ENCODE data around the gene ADGRF5. TPM values are rescaled to one million over a fixed set of nuclear protein-coding genes. Genes with fewer than 3 reads are reported as not detected.

Gene ADGRF5
- total and polyA plus RNA-seq, 2 experiments from 2014 or later: 0.70 to 2.0 TPM

DNA sequence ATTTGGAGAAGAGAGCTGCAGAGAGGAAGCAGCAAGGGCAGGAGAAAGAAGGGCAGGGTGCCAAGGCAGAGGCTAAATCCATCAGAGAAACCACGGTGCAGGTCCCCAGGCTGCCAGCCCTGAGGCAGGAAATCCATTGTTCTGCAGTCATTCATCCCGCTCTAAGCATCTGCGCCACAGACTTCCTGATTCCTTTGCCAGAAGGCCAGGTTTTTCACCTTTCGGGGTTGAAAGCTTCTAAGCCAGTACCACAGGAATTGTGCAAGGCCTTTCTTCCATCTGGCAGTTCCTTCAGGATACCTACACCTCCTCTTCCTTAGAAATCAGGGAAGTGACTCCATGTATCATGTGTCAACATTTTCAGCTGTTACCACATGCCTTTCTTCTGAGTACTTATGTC is 45.6 kb downstream of the ADGRF5 start:
- whole genome bisulfite sequencing (ENCODE audit: low lambda C conversion rate, missing lambda C conversion rate): 60% methylated on average over 4 of the region's 4 CpGs
- H3K79me2 ChIP-seq: no peaks in the 10 kb centered on the region
- no peak overlapping the region for H2AFZ ChIP-seq
- DNase-seq (ENCODE audit: low spot score): no peak
- H3K9me2 ChIP-seq (replicated peaks; ENCODE audit: insufficient read depth): no peaks in the 10 kb centered on the region
- H4K20me1 ChIP-seq (ENCODE audit: insufficient read depth, poor library complexity, severe bottlenecking): no peaks in the 10 kb centered on the region
- no peaks in the 10 kb centered on the region for H3K27me3 ChIP-seq
- no peaks in the 10 kb centered on the region for H3K4me1 ChIP-seq (ENCODE audit: insufficient read depth)
- H3K9me3 ChIP-seq (ENCODE audit: low read depth): no peaks in the 10 kb centered on the region
- H3K4me2 ChIP-seq: no peak overlapping the region
- no peaks in the 10 kb centered on the region for H3K36me3 ChIP-seq (replicated peaks; ENCODE audit: insufficient read depth, low read depth)
- H3K4me3 ChIP-seq: no peak overlapping the region
- TF ChIP-seq EZH2phosphoT487 (IDR thresholded peaks at IDR 0.05; ENCODE audit: low read depth, severe bottlenecking, unreplicated experiment): no peak
- TF ChIP-seq, protein P1, sequence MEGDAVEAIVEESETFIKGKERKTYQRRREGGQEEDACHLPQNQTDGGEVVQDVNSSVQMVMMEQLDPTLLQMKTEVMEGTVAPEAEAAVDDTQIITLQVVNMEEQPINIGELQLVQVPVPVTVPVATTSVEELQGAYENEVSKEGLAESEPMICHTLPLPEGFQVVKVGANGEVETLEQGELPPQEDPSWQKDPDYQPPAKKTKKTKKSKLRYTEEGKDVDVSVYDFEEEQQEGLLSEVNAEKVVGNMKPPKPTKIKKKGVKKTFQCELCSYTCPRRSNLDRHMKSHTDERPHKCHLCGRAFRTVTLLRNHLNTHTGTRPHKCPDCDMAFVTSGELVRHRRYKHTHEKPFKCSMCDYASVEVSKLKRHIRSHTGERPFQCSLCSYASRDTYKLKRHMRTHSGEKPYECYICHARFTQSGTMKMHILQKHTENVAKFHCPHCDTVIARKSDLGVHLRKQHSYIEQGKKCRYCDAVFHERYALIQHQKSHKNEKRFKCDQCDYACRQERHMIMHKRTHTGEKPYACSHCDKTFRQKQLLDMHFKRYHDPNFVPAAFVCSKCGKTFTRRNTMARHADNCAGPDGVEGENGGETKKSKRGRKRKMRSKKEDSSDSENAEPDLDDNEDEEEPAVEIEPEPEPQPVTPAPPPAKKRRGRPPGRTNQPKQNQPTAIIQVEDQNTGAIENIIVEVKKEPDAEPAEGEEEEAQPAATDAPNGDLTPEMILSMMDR (IDR thresholded peaks at IDR 0.05; ENCODE audit: poor library complexity): no peak
- no peak for TF ChIP-seq EZH2 (IDR thresholded peaks at IDR 0.05; ENCODE audit: borderline replicate concordance)
- H3K27ac ChIP-seq: no peak overlapping the region

DNA sequence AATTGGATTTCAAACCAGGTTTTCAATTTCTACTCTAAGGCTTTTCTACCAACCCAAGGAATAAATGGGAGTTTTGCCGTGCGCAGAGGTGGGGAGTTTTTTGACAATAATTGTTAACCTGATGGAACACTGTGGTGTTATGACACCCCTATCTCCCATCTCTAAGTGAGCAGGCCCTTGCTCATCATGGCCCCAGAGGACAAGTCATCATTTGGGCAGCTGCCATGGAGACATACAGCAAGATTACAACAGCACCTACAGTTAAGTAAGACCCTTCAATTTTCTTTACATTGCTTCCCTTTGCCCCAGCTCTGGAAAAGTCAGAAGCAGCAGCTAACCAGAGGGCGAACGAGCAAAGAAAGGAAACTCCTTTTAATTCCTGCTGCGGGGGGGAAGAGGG is 54.3 kb downstream of the ADGRF5 start:
- Histone ChIP-seq H2AFZ (no peak overlapping the region), H3K4me3 (no peak overlapping the region), H3K9me3 (ENCODE audit: low read depth) (no peaks in the 10 kb centered on the region), H3K27ac (no peak overlapping the region), H3K4me1 (ENCODE audit: insufficient read depth) (no peaks in the 10 kb centered on the region), H3K4me2 (no peak overlapping the region), H3K27me3 (no peaks in the 10 kb centered on the region), H3K36me3 (replicated peaks; ENCODE audit: insufficient read depth, low read depth) (no peaks in the 10 kb centered on the region), H3K79me2 (no peaks in the 10 kb centered on the region), H3K9me2 (replicated peaks; ENCODE audit: insufficient read depth) (no peaks in the 10 kb centered on the region), H4K20me1 (ENCODE audit: insufficient read depth, poor library complexity, severe bottlenecking) (no peaks in the 10 kb centered on the region)
- TF ChIP-seq EZH2phosphoT487 (IDR thresholded peaks at IDR 0.05; ENCODE audit: low read depth, severe bottlenecking, unreplicated experiment) (no peak), EZH2 (IDR thresholded peaks at IDR 0.05; ENCODE audit: borderline replicate concordance) (no peak)
- TF ChIP-seq, protein P1 (IDR thresholded peaks at IDR 0.05; ENCODE audit: poor library complexity): no peak
- 75% methylated on average over 5 of the region's 5 CpGs for WGBS (ENCODE audit: low lambda C conversion rate, missing lambda C conversion rate)
- no peak for DNase-seq (ENCODE audit: low spot score)

DNA sequence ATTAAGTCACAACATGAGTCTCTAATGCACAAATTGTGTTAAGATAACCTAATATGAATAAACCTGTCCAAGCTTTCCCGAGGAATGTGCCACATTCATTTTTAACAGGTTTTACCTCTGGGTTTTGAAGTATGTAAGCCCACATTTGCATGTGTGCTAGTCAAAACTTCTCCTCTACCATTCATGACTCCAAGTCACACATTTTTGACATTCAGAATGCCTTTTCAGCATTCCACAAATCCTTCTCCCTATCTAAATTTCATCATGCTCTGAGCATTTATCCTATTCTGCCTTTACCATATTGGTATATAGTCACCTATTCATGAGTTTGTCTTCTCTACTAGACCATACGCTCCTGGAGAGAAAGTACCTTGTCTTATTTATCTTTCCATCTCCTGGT is 56.5 kb downstream of the ADGRF5 start:
- Histone ChIP-seq H2AFZ (no peak overlapping the region), H3K4me2 (no peak overlapping the region), H3K4me1 (ENCODE audit: insufficient read depth) (no peaks in the 10 kb centered on the region), H3K27me3 (no peaks in the 10 kb centered on the region), H3K4me3 (no peak overlapping the region), H3K9me2 (replicated peaks; ENCODE audit: insufficient read depth) (no peaks in the 10 kb centered on the region), H3K36me3 (replicated peaks; ENCODE audit: insufficient read depth, low read depth) (no peaks in the 10 kb centered on the region), H3K79me2 (no peaks in the 10 kb centered on the region), H3K9me3 (ENCODE audit: low read depth) (no peaks in the 10 kb centered on the region), H4K20me1 (ENCODE audit: insufficient read depth, poor library complexity, severe bottlenecking) (no peaks in the 10 kb centered on the region), H3K27ac (no peak overlapping the region)
- 82% methylated on average over 2 of the region's 2 CpGs for WGBS (ENCODE audit: low lambda C conversion rate, missing lambda C conversion rate)
- TF ChIP-seq EZH2 (IDR thresholded peaks at IDR 0.05; ENCODE audit: borderline replicate concordance): no peak
- TF ChIP-seq, protein P1 (IDR thresholded peaks at IDR 0.05; ENCODE audit: poor library complexity): no peak
- TF ChIP-seq EZH2phosphoT487 (IDR thresholded peaks at IDR 0.05; ENCODE audit: low read depth, severe bottlenecking, unreplicated experiment): no peak
- no peak for DNase-seq (ENCODE audit: low spot score)

DNA sequence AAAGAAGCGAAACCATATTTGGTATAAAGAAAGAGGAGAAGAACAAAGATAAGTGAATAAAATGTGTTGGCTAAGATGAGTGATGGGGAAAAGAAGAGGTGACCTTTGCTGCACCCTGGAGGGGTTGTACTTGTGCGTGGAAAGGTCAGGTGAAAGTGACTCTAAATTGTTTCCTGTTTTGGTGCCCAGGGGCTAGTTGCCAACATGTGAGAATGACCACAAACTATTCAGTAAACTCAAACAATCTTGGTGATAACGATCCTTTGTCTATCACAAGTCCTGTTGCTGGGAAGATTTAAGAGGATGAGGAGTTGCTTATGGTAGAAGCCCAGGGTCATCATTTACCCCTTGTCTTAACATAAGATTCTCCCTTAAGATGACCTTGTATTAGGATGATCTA is 57.9 kb downstream of the ADGRF5 start:
- 76% methylated on average over 3 of the region's 3 CpGs for WGBS (ENCODE audit: low lambda C conversion rate, missing lambda C conversion rate)
- no peak overlapping the region for H3K4me3 ChIP-seq
- no peaks in the 10 kb centered on the region for H3K9me2 ChIP-seq (replicated peaks; ENCODE audit: insufficient read depth)
- H3K27ac ChIP-seq: no peak overlapping the region
- no peak overlapping the region for H2AFZ ChIP-seq
- no peaks in the 10 kb centered on the region for H4K20me1 ChIP-seq (ENCODE audit: insufficient read depth, poor library complexity, severe bottlenecking)
- no peaks in the 10 kb centered on the region for H3K79me2 ChIP-seq
- H3K4me1 ChIP-seq (ENCODE audit: insufficient read depth): no peaks in the 10 kb centered on the region
- no peak overlapping the region for H3K4me2 ChIP-seq
- H3K36me3 ChIP-seq (replicated peaks; ENCODE audit: insufficient read depth, low read depth): no peaks in the 10 kb centered on the region
- H3K9me3 ChIP-seq (ENCODE audit: low read depth): no peaks in the 10 kb centered on the region
- no peaks in the 10 kb centered on the region for H3K27me3 ChIP-seq
- no peak for DNase-seq (ENCODE audit: low spot score)
- TF ChIP-seq, protein P1 (IDR thresholded peaks at IDR 0.05; ENCODE audit: poor library complexity): no peak
- no peak for TF ChIP-seq EZH2phosphoT487 (IDR thresholded peaks at IDR 0.05; ENCODE audit: low read depth, severe bottlenecking, unreplicated experiment)

Measured in hepatocyte (in vitro differentiated cells).